ENCODE measurements around the gene CYB561.
A peak's percentile ranks its signal among the peaks of the same experiment; 100 is the strongest.

Gene CYB561

GRCh38 chr17:63445571-63445953, 544 bp downstream of the CYB561 start:
- peak; percentile 54 for DNase-seq (ENCODE audit: insufficient read length)
- no peak for FAIRE-seq
- TF ChIP-seq TAF1 (IDR thresholded peaks at IDR 0.05; ENCODE audit: borderline replicate concordance, low read depth, low read length) (no peak), POLR2A (IDR thresholded peaks at IDR 0.05; ENCODE audit: low read depth, low read length) (no peak), POLR2AphosphoS5 (IDR thresholded peaks at IDR 0.05; ENCODE audit: low read depth, low read length) (no peak)

GRCh38 chr17:63445065-63445464, 1.0 kb downstream of the CYB561 start:
- FAIRE-seq = no peak

GRCh38 chr17:63444457-63444856, 1.6 kb downstream of the CYB561 start:
- DNase-seq (ENCODE audit: insufficient read length) = no peak
- no peak for FAIRE-seq

More at GRCh38 chr17:63445065-63445464, 1.0 kb downstream of the CYB561 start:
- no peak for DNase-seq (ENCODE audit: insufficient read length)
- TF ChIP-seq POLR2A (IDR thresholded peaks at IDR 0.05; ENCODE audit: low read depth, low read length) = no peak
- no peak for TF ChIP-seq TAF1 (IDR thresholded peaks at IDR 0.05; ENCODE audit: borderline replicate concordance, low read depth, low read length)
- TF ChIP-seq POLR2AphosphoS5 (IDR thresholded peaks at IDR 0.05; ENCODE audit: low read depth, low read length) = no peak

GRCh38 chr17:63443053-63443452, 3.1 kb downstream of the CYB561 start:
- TF ChIP-seq POLR2AphosphoS5 (IDR thresholded peaks at IDR 0.05; ENCODE audit: low read depth, low read length) (no peak), TAF1 (IDR thresholded peaks at IDR 0.05; ENCODE audit: borderline replicate concordance, low read depth, low read length) (no peak), POLR2A (IDR thresholded peaks at IDR 0.05; ENCODE audit: low read depth, low read length) (no peak)
- FAIRE-seq = no peak

More at GRCh38 chr17:63444457-63444856, 1.6 kb downstream of the CYB561 start:
- TF ChIP-seq TAF1 (IDR thresholded peaks at IDR 0.05; ENCODE audit: borderline replicate concordance, low read depth, low read length) = no peak
- TF ChIP-seq POLR2A (IDR thresholded peaks at IDR 0.05; ENCODE audit: low read depth, low read length) = no peak

GRCh38 chr17:63442549-63443035, 3.5 kb downstream of the CYB561 start:
- DNase-seq (ENCODE audit: insufficient read length) = no peak
- TF ChIP-seq POLR2AphosphoS5 (IDR thresholded peaks at IDR 0.05; ENCODE audit: low read depth, low read length) (no peak), TAF1 (IDR thresholded peaks at IDR 0.05; ENCODE audit: borderline replicate concordance, low read depth, low read length) (no peak), POLR2A (IDR thresholded peaks at IDR 0.05; ENCODE audit: low read depth, low read length) (no peak)
- FAIRE-seq = no peak

More at GRCh38 chr17:63443053-63443452, 3.1 kb downstream of the CYB561 start:
- no peak for DNase-seq (ENCODE audit: insufficient read length)

- TF ChIP-seq POLR2AphosphoS5 (IDR thresholded peaks at IDR 0.05; ENCODE audit: low read depth, low read length) (no peak), TAF1 (IDR thresholded peaks at IDR 0.05; ENCODE audit: borderline replicate concordance, low read depth, low read length) (no peak), POLR2A (IDR thresholded peaks at IDR 0.05; ENCODE audit: low read depth, low read length) (no peak)
- FAIRE-seq = no peak
- DNase-seq (ENCODE audit: insufficient read length) = no peak
Measured at GRCh38 chr17:63442074-63442473, 4.0 kb downstream of the CYB561 start.

GRCh38 chr17:63441654-63442053, 4.5 kb downstream of the CYB561 start:
- TF ChIP-seq TAF1 (IDR thresholded peaks at IDR 0.05; ENCODE audit: borderline replicate concordance, low read depth, low read length) (no peak), POLR2AphosphoS5 (IDR thresholded peaks at IDR 0.05; ENCODE audit: low read depth, low read length) (no peak), POLR2A (IDR thresholded peaks at IDR 0.05; ENCODE audit: low read depth, low read length) (no peak)
- DNase-seq (ENCODE audit: insufficient read length) = no peak
- FAIRE-seq = no peak

- TF ChIP-seq TAF1 (IDR thresholded peaks at IDR 0.05; ENCODE audit: borderline replicate concordance, low read depth, low read length) (no peak), POLR2AphosphoS5 (IDR thresholded peaks at IDR 0.05; ENCODE audit: low read depth, low read length) (no peak), POLR2A (IDR thresholded peaks at IDR 0.05; ENCODE audit: low read depth, low read length) (no peak)
- DNase-seq (ENCODE audit: insufficient read length) (no peak), FAIRE-seq (no peak)
Measured at GRCh38 chr17:63440770-63441335, 5.3 kb downstream of the CYB561 start.

GRCh38 chr17:63440127-63440769, 5.9 kb downstream of the CYB561 start:
- no peak for TF ChIP-seq POLR2A (IDR thresholded peaks at IDR 0.05; ENCODE audit: low read depth, low read length)
- TF ChIP-seq POLR2AphosphoS5 (IDR thresholded peaks at IDR 0.05; ENCODE audit: low read depth, low read length) = no peak
- TF ChIP-seq TAF1 (IDR thresholded peaks at IDR 0.05; ENCODE audit: borderline replicate concordance, low read depth, low read length) = no peak
- FAIRE-seq = no peak
- DNase-seq (ENCODE audit: insufficient read length) = no peak

- TF ChIP-seq POLR2AphosphoS5 (IDR thresholded peaks at IDR 0.05; ENCODE audit: low read depth, low read length) (no peak), TAF1 (IDR thresholded peaks at IDR 0.05; ENCODE audit: borderline replicate concordance, low read depth, low read length) (no peak), POLR2A (IDR thresholded peaks at IDR 0.05; ENCODE audit: low read depth, low read length) (no peak)
- DNase-seq (ENCODE audit: insufficient read length) (no peak), FAIRE-seq (no peak)
Measured at GRCh38 chr17:63439687-63440086, 6.4 kb downstream of the CYB561 start.

GRCh38 chr17:63438092-63439051, 7.7 kb downstream of the CYB561 start:
- no peak for FAIRE-seq

More at GRCh38 chr17:63438092-63439051, 7.7 kb downstream of the CYB561 start:
- no peak for DNase-seq (ENCODE audit: insufficient read length)
- TF ChIP-seq TAF1 (IDR thresholded peaks at IDR 0.05; ENCODE audit: borderline replicate concordance, low read depth, low read length) (no peak), POLR2A (IDR thresholded peaks at IDR 0.05; ENCODE audit: low read depth, low read length) (no peak), POLR2AphosphoS5 (IDR thresholded peaks at IDR 0.05; ENCODE audit: low read depth, low read length) (no peak)

All from GM12892 (cell line).